Measurements from ENCODE around the gene VPS26C. TPM values are rescaled to one million over a fixed set of nuclear protein-coding genes. Genes with fewer than 3 reads are reported as not detected.
"Not testable (repeated sequence)": the region's sequence is repeated elsewhere in the genome, so short reads cannot be mapped to it uniquely, and the experiment has no call there.

The VPS26C gene
- total and polyA plus RNA-seq, 12 donors = 14.3 to 94.8 (median 58.7) TPM

DNA sequence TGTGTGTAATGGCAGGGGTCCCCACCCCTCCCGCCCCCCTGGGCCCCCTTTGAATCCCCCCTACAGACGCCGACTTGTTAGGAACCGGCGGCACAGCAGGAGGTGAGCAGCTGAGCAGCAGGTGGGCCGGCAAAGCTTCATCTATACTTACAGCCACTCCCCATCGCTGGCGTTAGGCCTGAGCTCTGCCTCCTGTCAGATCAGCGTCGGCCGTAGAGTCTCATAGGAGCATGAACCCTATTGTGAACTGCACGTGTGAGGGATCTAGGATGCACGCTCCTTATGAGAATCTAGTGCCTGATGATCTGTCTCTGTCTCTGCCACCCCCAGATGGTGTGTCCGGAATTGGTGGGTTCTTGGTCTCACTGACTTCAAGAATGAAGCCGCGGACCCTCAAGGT is 14.9 kb upstream of the VPS26C start:
- no peak overlapping the region for H3K27ac ChIP-seq
- no peak overlapping the region for H3K4me3 ChIP-seq
- no peaks in the 10 kb centered on the region for H3K36me3 ChIP-seq (replicated peaks in 1 of 2)
- peak in 1 of 7 donors; percentile 20 for DNase-seq
- H3K4me1 ChIP-seq (replicated peaks in 1 of 2) = no peaks in the 10 kb centered on the region
- no peaks in the 10 kb centered on the region for H3K27me3 ChIP-seq
- no peak for TF ChIP-seq POLR2A (IDR thresholded peaks at IDR 0.05)
- TF ChIP-seq, protein P1, sequence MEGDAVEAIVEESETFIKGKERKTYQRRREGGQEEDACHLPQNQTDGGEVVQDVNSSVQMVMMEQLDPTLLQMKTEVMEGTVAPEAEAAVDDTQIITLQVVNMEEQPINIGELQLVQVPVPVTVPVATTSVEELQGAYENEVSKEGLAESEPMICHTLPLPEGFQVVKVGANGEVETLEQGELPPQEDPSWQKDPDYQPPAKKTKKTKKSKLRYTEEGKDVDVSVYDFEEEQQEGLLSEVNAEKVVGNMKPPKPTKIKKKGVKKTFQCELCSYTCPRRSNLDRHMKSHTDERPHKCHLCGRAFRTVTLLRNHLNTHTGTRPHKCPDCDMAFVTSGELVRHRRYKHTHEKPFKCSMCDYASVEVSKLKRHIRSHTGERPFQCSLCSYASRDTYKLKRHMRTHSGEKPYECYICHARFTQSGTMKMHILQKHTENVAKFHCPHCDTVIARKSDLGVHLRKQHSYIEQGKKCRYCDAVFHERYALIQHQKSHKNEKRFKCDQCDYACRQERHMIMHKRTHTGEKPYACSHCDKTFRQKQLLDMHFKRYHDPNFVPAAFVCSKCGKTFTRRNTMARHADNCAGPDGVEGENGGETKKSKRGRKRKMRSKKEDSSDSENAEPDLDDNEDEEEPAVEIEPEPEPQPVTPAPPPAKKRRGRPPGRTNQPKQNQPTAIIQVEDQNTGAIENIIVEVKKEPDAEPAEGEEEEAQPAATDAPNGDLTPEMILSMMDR (IDR thresholded peaks at IDR 0.05) = no peak
- no peaks in the 10 kb centered on the region for H3K9me3 ChIP-seq (replicated peaks in 1 of 3)
- intact Hi-C loops (cut with DNase I) = loop anchor here in 1 of 2 donors (10.0 kb wide), 1 partner anchor 73 kb away; no protein-coding TSS in a partner anchor
- 50 to 63% (median 52%) methylated on average over 3 to 16 of the region's 16 CpGs for WGBS, 4 donors

DNA sequence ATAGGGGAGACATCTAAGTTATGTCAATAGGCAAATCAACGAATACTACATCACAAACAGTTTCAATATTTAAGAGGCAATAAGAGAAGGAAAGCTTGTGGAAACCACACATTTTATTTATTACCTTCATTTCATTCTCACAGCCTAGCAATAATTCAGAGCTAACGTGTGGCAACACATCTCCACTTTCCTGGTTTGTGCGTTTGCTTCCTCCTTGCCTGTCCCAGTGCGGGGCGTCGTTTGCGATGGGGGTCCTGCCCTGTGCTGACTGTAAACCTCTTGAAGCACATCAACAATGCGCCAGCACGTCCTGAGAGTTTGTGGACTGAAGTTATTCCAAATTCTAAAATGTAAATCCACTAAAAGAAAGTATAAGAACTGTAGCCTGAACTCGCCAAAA is 14.4 kb upstream of the VPS26C start:
- DNase-seq = peak in 1 of 7 donors; percentile 20
- Histone ChIP-seq H3K27ac (no peak overlapping the region), H3K4me1 (replicated peaks in 1 of 2) (no peaks in the 10 kb centered on the region), H3K36me3 (replicated peaks in 1 of 2) (no peaks in the 10 kb centered on the region), H3K4me3 (no peak overlapping the region), H3K27me3 (no peaks in the 10 kb centered on the region), H3K9me3 (replicated peaks in 1 of 3) (no peaks in the 10 kb centered on the region)
- WGBS, 4 donors = 50 to 61% (median 57%) methylated on average over 10 of the region's 10 CpGs
- no peak for TF ChIP-seq POLR2A (IDR thresholded peaks at IDR 0.05)
- TF ChIP-seq, protein P1 (IDR thresholded peaks at IDR 0.05) = no peak
- intact Hi-C loops (cut with DNase I) = loop anchor here in 1 of 2 donors (10.0 kb wide), 1 partner anchor 73 kb away; no protein-coding TSS in a partner anchor

DNA sequence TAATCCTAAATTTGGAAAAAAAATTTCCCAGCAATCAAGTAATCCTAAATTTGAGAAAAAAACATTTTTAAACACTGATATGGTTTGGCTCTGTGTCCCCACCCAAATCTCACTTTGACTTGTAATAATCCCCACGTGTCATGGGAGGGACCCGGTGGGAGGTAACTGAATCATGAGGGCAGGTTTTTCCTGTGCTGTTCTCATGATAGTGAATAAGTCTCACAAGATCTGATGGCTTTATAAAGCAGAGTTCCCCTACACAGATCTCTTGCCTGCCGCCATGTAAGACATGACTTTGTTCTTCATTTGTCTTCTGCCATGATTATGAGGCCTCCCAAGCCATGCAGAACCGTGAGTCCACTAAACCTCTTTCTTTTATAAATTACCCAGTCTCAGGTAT is 12.1 kb upstream of the VPS26C start:
- H3K36me3 ChIP-seq (replicated peaks in 1 of 2); H3K27me3 ChIP-seq; intact Hi-C loops (cut with DNase I); H3K27ac ChIP-seq; H3K4me1 ChIP-seq (replicated peaks in 1 of 2); H3K4me3 ChIP-seq; DNase-seq; H3K9me3 ChIP-seq (replicated peaks in 1 of 3): not testable (repeated sequence)
- 85 to 90% (median 88%) methylated on average over 4 of the region's 4 CpGs for WGBS, 4 donors

DNA sequence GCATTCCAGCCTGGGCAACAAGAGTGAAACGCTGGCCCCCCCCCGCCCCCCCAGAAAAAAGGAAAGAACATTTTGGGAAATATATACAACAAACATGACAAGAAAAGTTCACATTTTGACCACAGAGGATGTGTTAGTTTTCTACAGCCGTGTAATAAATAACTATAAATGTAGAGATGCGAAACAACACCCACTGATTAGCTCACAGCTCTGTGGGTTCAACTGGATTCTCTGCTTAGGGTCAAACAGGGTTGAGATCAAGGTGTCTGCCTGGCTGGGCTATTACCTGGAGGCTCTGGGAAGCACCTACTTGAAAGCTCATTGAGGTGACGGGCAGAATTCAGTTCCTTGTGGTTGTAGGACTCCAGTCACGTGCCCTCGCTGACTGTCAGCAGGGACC is 11.1 kb upstream of the VPS26C start:
- Histone ChIP-seq H3K27ac (no peak overlapping the region), H3K36me3 (replicated peaks in 1 of 2) (no peaks in the 10 kb centered on the region), H3K4me1 (replicated peaks in 1 of 2) (no peaks in the 10 kb centered on the region), H3K27me3 (no peaks in the 10 kb centered on the region), H3K9me3 (replicated peaks in 1 of 3) (no peaks in the 10 kb centered on the region), H3K4me3 (no peak overlapping the region)
- TF ChIP-seq, protein P1 (IDR thresholded peaks at IDR 0.05) = no peak
- no peak for TF ChIP-seq POLR2A (IDR thresholded peaks at IDR 0.05)
- WGBS, 4 donors = 77 to 83% (median 79%) methylated on average over 7 of the region's 7 CpGs
- DNase-seq = peak in 1 of 7 donors; percentile 28
- intact Hi-C loops (cut with DNase I) = no loop called here

DNA sequence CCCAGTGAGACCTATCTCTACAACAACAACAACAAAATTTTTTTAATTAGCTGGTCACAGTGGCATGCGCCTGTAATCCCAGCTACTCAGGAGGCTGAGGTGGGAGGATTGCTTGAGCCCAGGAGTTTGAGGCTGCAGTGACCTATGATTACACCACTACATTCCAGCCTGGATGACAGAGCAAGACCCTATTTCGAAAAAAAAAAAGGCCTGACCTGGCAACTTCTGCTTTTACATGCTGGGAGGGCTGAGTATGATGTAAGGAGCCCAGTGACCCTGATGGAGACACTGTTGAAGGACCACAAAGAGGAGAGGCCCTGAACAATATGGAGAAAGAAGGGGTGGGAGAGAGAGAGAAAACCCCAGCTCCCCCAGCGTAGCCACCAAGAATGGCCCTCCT is 9.2 kb upstream of the VPS26C start:
- Histone ChIP-seq H3K27me3 (no peaks in the 10 kb centered on the region), H3K27ac (no peak overlapping the region), H3K9me3 (replicated peaks in 1 of 3) (no peaks in the 10 kb centered on the region), H3K4me3 (no peak overlapping the region), H3K4me1 (replicated peaks in 1 of 2) (no peaks in the 10 kb centered on the region), H3K36me3 (replicated peaks in 1 of 2) (no peaks in the 10 kb centered on the region)
- intact Hi-C loops (cut with DNase I) = no loop called here
- peak in 1 of 7 donors; percentile 18 for DNase-seq
- WGBS, 4 donors = 81 to 91% (median 83%) methylated on average over 3 of the region's 3 CpGs
- TF ChIP-seq, protein P1 (IDR thresholded peaks at IDR 0.05) = no peak
- TF ChIP-seq POLR2A (IDR thresholded peaks at IDR 0.05) = no peak
